SH-SY5Y (cell line): ENCODE data around the gene PMM2.

Source experiments
- GATA2 ChIP-seq: IDR thresholded peaks from 2 replicates; pipeline ENCODE4 v1.6.1; 2011; ENCODE audit warnings: mild to moderate bottlenecking, low read depth, low read length
- GATA3 ChIP-seq: IDR thresholded peaks from 2 replicates; pipeline ENCODE4 v1.6.1; 2011; ENCODE audit warnings: low read depth, mild to moderate bottlenecking, low read length, moderate library complexity

- TF ChIP-seq GATA2 (no peak), GATA3 (no peak)
Observed at GRCh38 chr16:8848939-8849391, 51.3 kb downstream of the PMM2 start.
